ENCODE results near the gene RYR3.
A peak's percentile ranks its signal among the peaks of the same experiment; 100 is the strongest.

The RYR3 gene

DNA sequence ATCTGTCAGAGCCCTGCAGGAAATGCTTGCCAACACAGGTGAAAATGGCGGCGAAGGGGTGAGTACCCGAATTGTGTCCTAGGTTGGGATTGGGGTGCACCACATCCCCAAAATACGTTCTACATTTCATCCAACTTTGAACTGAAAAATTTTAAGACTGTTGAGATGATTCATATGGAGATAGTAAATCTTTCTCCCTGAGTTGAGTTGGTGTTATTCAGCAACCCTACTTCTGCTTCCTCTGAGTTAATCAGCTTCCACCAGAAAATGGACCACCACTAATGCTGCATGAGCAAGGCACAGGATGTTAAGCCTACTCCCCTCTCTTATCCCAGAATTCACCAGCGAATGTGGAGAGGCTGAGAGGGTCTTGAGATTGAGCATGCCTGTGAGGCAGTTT is 192.9 kb downstream of the RYR3 start:
- no peak for DNase-seq
- TF ChIP-seq POLR2A (IDR thresholded peaks at IDR 0.05; ENCODE audit: low read length): no peak
- no peak for TF ChIP-seq GATA1 (IDR thresholded peaks at IDR 0.05; ENCODE audit: low read depth, low read length)

DNA sequence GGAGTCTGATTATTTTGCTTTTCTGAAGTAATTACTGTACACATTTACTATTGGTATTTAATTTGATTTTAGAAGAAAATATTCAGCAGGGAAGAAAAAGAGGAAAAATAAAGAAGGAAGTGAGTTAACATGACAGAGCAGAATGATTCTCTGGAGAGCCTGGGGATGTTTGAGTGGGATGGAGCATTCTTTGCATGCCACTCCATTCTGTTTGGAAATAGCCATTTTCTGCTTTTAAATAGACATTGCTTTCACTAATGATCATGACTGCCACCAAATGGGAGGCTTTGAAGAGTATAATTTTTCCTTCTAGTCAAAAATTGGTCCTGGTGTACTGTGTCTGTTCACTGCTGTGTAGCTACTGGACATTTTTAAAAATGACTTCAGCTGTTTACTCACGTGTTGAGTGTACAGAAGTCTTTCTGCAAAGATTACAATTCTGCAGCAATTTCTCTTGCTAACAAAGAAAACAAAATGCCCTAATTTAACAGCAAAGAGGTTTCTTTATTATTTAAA is 196.1 kb downstream of the RYR3 start:
- no peak for TF ChIP-seq GATA1 (IDR thresholded peaks at IDR 0.05; ENCODE audit: low read depth, low read length)
- no peak for TF ChIP-seq POLR2A (IDR thresholded peaks at IDR 0.05; ENCODE audit: low read length)
- no peak for DNase-seq

DNA sequence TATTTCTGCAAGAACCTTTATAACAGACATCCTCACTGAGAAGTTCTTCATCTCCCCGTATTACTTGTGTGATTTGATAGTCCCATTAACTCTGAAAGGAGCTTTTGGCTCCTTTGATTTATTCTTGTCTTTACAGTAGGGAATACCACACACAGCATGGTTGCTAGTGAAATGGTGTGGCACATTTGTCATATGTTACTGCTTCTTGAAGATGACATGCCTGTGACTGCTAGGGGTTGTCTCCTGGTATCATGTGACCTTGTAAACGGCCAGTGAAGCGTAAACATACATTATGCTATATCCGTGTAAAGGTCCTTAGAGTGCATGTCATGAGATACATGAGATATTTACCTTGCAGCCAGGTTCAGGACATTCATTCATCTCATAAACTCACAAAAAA is 197.9 kb downstream of the RYR3 start:
- no peak for DNase-seq
- no peak for TF ChIP-seq POLR2A (IDR thresholded peaks at IDR 0.05; ENCODE audit: low read length)
- TF ChIP-seq GATA1 (IDR thresholded peaks at IDR 0.05; ENCODE audit: low read depth, low read length): no peak

DNA sequence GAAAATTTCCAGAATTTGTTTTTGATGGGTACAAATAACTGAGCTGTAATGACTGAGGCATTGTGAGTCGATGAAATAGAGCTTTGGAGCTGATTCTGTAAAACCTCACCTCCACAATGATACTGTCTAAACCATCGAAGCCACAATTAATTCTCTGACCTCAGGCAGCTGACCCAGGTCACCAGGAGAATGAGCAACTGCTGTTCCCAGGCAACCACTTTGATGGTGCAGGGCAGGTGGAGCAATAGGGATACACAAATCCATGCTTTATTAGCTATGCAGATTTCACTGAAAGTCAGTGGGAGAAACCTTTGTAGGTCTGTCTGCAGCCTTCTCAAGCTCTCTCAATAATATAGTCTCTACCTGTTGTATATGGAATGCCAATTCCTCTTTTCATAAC is 204.4 kb downstream of the RYR3 start:
- TF ChIP-seq GATA1 (IDR thresholded peaks at IDR 0.05; ENCODE audit: low read depth, low read length) (no peak), POLR2A (IDR thresholded peaks at IDR 0.05; ENCODE audit: low read length) (no peak)

DNA sequence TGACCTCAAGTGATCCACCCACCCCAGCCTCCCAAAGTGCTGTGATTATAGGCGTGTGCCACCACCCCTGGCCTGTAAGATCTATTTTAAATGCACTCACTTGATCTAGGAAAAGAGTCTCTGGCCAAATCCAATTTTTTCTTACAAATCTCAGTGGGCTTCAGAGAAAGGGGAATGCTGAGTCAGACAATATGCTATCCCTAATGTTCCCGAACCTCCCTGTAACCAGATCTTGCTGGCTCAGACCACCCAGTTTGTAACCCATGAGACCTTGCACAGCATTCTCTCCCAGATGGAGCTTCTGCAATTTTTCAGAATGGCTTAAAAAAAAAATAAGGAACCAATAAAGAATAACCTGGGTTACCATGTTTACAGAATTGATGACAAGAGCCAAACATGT is 205.8 kb downstream of the RYR3 start:
- no peak for DNase-seq

More for the DNA sequence above, 204.4 kb downstream of the RYR3 start:
- no peak for DNase-seq

DNA sequence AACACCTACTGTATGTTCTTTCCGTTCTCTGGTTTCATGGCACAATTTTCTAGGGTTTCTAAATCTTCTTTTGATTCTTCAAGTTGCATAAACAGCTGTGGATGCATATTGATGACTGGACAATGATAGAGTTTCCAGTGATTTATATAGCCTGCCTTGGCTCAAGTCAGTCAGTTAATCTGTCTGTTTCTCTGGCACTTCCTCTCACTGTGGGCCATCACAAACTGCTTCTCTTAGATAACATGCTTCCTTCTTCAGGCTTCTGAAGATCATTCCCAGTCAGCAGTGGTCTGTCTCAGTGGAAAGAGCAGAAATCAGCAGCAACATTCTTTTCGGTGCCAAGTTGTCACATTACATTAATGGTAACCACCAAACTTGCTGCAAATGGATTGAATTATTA is 207.2 kb downstream of the RYR3 start:
- DNase-seq: peak in 1 of 2 experiments; percentile 23
- no peak for TF ChIP-seq GATA1 (IDR thresholded peaks at IDR 0.05; ENCODE audit: low read depth, low read length)
- TF ChIP-seq POLR2A (IDR thresholded peaks at IDR 0.05; ENCODE audit: low read length): no peak

More for the DNA sequence above, 205.8 kb downstream of the RYR3 start:
- TF ChIP-seq GATA1 (IDR thresholded peaks at IDR 0.05; ENCODE audit: low read depth, low read length) (no peak), POLR2A (IDR thresholded peaks at IDR 0.05; ENCODE audit: low read length) (no peak)

DNA sequence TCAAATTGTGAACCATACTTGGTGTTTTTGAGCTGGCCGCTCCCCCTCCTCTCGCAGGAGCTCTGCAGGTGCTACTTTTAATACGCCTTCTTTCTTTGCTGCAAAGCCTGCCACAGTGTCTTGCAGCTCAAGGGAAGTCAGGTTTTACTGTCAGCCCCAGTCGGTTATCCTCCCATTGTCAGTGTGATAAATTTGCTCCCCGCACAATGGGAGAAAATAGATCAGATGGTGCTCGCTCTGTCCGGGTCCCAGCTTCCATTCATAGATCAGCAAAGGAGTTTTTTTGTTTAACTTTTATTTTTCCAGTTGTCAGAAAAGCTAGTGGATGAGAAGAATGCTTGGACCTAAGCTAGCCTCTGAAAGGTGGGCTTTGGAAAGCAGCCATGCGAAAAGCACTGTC is 207.7 kb downstream of the RYR3 start:
- no peak for TF ChIP-seq POLR2A (IDR thresholded peaks at IDR 0.05; ENCODE audit: low read length)
- TF ChIP-seq GATA1 (IDR thresholded peaks at IDR 0.05; ENCODE audit: low read depth, low read length): no peak
- no peak for DNase-seq

DNA sequence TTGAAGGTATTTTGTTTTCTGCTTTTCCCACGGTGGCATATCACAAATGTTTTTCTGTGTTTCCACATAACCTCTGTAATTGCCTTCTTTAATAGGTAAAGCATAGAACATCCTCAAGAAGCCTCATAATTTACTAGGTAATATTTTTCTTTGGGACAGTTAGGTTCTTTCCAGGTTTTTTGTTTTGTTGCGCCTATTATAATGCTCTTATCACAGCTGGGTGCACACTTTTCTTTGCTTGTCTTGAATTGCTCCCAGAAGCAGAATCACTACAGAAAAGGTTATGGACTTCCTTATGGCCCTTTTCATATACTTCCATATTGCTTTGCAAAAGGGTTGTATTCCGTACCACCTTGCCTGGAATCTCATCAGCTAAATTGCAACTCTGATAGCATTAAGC is 213.5 kb downstream of the RYR3 start:
- TF ChIP-seq POLR2A (IDR thresholded peaks at IDR 0.05; ENCODE audit: low read length) (no peak), GATA1 (IDR thresholded peaks at IDR 0.05; ENCODE audit: low read depth, low read length) (no peak)

DNA sequence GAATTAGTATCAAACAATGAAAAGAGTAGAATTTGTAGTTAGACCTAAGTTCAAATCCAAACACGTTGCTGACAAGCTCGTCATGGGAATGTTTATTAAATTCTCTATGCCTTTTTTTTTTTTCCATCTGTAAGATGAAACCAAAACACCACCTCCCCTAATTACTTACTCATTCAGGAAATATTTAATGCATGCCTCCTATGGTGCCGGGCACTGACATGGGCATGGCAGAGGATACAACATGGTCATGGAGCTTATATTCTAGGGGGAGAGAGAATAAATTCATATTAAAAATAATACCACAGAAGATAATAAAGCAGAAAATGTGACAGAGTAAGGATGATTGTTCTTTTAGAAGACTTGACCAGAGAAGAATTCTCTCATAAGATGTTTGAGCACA is 215.8 kb downstream of the RYR3 start:
- TF ChIP-seq POLR2A (IDR thresholded peaks at IDR 0.05; ENCODE audit: low read length) (no peak), GATA1 (IDR thresholded peaks at IDR 0.05; ENCODE audit: low read depth, low read length) (no peak)
- DNase-seq: no peak

More for the DNA sequence above, 213.5 kb downstream of the RYR3 start:
- no peak for DNase-seq

DNA sequence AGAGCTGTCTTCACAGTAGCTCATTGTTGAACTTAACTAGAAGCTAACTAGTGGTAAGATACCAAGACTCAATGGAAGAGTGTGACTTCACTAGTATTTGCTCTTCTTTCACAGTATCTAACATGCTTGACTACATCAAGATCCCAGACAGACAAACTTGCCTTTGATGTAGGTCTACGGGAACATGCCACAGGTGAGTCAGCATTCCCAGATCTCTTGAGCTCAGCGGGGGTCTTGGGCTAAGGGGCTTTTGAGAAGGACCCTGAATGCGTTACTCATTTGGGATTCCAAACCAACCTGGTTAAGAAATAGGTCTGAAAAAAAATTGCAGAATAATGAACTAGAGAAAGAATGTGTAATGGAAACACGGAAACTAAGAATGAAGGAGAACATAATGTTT is 222.4 kb downstream of the RYR3 start:
- no peak for TF ChIP-seq GATA1 (IDR thresholded peaks at IDR 0.05; ENCODE audit: low read depth, low read length)
- TF ChIP-seq POLR2A (IDR thresholded peaks at IDR 0.05; ENCODE audit: low read length): no peak
- no peak for DNase-seq

DNA sequence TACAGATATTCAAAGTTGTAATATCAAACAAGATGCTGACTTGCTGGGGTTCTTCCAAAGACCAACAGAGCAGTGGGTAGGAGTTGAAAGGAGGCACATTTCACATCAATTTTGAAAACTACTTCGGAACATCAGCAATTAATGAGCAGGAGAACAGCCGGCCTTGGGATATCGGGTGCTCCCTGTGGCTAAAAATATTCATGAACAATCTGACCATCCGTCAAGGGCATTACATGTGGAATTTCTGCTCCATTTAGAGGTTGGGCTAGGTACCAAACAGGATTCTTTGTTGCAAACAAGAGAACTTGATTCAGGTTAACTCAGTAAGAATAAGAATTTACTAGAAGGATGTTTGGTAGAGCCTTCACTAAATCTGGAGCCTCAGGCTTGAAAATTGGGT is 223.9 kb downstream of the RYR3 start:
- no peak for DNase-seq
- no peak for TF ChIP-seq POLR2A (IDR thresholded peaks at IDR 0.05; ENCODE audit: low read length)
- no peak for TF ChIP-seq GATA1 (IDR thresholded peaks at IDR 0.05; ENCODE audit: low read depth, low read length)

DNA sequence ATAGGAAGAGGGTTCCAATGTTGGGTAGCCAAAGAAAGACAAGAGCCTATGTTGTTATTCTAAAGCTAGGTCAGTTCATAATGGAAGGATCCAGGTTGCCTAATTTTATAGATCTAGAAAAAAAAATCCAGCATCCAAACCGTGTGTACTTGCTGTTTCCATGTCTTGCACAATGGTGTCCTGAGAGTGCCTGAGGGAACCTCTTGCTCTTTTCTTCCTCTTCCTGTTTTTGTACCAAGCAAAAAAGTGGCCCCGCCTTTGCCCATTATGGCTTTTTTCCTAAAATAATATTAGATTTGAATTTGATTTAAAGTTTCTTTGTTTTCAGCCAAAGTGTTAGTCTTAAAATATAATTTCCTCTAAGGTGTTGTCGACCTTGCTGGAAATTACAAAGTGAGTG is 224.4 kb downstream of the RYR3 start:
- no peak for DNase-seq
- TF ChIP-seq GATA1 (IDR thresholded peaks at IDR 0.05; ENCODE audit: low read depth, low read length) (no peak), POLR2A (IDR thresholded peaks at IDR 0.05; ENCODE audit: low read length) (no peak)

DNA sequence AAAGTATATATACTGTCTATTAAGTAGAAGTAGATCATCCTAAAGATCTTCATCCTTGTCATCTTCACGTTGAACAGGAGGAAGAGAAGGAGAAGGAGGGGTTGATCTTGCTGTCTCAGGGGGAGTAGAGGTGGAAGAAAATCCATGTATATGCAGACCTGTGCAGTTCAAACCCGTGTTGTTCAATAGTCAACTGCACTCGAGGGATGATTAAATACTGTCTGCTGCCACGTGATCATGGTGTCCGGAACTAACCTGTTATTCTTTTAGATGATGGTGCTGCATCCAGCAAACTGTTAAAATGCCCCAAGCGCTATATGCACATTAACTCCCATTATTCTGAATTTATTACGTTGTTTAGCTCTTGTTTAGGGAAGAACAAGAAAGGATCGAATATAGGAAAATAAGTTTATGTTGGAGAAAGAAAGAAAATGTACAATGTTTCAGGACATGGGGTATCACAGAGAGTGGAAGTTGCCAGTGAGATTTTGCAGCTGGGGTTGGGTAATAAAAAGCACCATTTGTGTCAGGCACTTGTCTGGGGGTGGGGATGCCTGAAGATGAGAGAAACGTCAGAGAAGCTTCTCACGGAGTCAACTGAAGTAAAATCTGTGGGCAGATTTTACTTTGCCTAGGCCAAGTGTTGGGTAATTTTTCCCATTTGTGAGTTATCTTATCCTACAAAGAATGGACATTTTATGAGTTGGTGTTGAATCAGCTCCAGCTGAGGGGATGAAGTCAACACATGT is 229.2 kb downstream of the RYR3 start:
- TF ChIP-seq POLR2A (IDR thresholded peaks at IDR 0.05; ENCODE audit: low read length) (no peak), GATA1 (IDR thresholded peaks at IDR 0.05; ENCODE audit: low read depth, low read length) (no peak)
- DNase-seq: no peak

DNA sequence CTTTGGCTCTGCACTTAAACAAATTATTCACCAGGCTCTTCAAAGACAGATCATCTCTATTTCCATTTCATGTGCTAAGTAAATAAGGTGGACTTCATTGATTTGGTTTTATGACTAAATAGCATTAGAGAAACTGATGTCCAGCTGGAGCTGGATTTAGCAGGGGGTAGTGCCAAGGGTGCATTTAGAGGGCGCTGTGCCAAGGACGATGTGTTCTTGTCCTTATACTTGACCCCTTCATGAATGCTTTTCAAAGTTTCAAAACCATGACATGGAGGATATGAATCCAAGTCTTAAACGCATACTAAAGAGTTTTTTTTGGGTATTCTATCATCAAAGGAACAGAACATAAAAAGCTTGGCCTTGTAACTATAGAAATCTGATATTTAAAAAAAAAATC is 233.2 kb downstream of the RYR3 start:
- TF ChIP-seq GATA1 (IDR thresholded peaks at IDR 0.05; ENCODE audit: low read depth, low read length): no peak
- no peak for TF ChIP-seq POLR2A (IDR thresholded peaks at IDR 0.05; ENCODE audit: low read length)
- DNase-seq: no peak

DNA sequence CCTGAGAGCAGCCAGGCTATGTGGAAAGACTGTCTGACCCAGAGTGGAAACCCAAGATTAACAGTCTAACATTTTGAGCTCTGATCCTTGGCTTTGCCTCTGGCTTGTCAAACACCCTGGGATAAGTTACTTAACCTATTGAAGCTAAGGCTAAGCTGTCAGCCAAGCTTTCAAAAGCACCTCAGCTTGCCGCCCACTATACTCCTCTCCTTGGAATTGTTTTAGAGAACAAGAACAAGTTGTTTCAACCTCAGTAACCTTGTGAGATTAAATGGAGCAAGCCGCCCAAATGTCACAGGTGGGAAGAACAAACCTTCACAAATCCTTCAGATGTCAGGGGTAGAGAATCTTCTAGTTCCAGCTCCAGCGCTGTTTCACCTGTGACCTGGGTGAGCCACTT is 235.1 kb downstream of the RYR3 start:
- TF ChIP-seq POLR2A (IDR thresholded peaks at IDR 0.05; ENCODE audit: low read length) (no peak), GATA1 (IDR thresholded peaks at IDR 0.05; ENCODE audit: low read depth, low read length) (no peak)
- no peak for DNase-seq
